HG03460 (cell line): ENCODE data around the gene RSKR.
A peak's percentile ranks its signal among the peaks of the same experiment; 100 is the strongest.
"Not testable (repeated sequence)": the region's sequence is repeated elsewhere in the genome, so short reads cannot be mapped to it uniquely, and the experiment has no call there.

Experiments
- ATAC-seq: cut with Tn5 transposase; IDR thresholded peaks from one replicate; pipeline ENCODE4 v1.9.1; 2021; ENCODE audit not compliant: unreplicated experiment

Gene RSKR

DNA sequence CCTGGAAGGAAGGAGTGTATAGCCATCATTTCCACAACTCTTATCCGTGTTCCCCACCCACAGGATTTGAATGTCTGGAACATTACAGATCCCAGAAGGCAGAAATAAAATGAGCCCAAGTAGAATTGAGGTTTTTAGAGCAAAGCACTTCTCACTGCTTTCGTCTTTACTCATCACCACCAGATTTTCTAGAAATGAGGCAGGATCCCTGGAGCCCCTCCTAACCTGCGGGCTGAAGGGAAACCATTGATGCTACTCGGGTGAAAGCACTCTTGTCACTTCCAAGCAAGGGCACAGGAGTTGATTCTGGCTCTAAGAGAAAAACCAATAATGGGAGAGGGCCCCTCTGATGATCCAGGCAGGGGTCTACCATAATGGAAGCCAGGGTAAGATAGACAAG is 34.5 kb downstream of the RSKR start:
- ATAC-seq = no peak

DNA sequence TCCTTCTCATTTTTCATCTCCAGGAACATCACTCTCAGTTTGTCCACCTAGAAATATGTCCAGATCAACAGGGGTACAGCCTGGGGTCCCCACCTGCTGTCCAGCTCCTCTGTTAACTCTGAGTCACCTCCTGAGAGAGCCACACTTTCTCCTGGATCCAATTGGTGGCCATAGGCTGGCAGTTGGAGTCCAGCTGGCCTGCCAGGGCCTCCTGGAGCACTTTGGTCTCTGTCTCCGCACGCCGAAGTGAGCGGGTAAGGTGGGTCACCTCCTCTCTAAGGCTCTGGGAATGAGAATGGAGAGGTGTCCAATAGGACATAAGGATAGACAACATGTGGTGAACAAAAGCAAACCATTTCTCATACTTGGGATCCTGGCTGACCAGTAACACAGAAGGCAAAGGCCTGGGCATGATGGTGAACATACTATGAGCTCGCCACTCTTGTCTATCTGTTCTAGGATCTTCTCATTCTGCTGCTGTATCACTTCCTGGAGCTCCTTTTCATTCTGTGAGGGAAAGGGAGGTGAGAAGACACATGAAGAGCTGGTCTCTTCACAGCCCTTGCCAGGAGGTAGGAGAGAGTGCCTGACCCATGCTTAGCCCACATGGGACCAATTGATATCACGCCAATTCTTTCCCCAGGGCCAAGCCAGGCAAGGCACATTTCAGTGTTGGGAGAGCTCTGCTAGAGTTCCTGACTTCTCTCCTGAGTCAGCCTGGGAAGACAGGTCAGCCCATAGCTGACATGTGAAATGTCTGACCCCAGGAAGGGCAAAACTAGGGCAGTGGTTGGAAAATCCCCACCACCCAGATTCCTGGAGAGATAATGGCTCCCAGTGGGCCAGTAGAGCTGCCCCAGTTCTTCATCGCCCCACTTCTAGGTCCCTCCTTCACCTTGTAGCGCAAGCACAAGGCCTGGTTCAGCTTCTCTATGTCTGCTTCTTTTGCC is 35.5 kb downstream of the RSKR start:
- no peak for ATAC-seq

DNA sequence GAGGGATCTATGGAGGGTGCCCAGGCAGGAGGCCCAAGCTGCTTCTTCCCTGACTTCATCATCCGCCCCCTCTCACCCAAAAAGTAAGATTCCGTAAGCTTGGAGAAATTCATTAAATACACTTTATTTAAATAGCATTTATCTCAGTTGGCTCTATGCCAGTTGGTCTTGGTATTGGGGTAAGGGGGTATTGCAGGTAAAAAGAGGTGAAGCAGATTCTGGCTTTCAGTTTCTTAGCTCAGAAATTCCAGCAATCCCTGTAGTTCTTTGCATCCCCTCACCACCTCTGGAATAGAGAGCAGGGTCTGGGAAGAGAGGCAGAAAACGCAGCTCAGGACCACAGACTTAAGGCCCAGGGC is 36.5 kb downstream of the RSKR start:
- ATAC-seq = no peak

DNA sequence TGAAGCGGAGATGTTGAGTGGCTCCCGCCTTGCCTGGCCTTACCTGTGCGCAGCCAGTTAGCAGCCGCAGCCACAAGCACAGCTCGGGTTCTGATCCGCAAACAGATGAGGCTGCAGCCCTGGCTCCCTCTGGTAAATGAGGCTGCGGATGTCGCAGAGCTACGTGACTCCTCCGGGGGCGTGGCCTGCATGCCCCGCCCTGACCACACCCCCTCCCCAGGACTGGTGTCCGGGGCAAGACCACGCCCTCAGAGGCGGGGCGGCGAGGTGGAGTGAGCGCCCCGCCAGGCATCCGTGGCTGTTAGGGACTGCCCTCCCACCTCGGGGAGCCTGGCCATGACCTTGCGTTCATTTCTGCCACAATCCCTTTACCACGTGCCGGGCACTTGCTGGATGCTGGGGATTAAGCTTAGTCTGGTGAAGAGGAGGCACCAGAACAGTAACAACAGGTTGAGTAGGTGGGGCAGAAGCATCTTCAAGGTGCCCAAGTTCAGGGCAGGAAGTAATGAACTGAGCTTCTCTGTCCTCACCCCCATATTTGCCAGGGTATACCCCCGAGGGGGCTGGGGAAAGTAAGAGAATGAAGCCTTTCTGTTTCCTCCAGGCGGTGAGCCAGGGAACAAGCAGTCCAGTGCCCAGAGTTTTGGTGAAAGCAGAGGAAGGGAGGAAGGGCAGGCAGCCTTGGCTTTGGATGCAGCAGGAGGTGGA is 37.1 kb downstream of the RSKR start, which contains the start of gene ALDOC:
Gene ALDOC (minus strand): TSS at position 138 of the 708 bp plus-strand sequence. CDS start 1,363 bp downstream, outside the sequence.
- ATAC-seq = peak; percentile 80

DNA sequence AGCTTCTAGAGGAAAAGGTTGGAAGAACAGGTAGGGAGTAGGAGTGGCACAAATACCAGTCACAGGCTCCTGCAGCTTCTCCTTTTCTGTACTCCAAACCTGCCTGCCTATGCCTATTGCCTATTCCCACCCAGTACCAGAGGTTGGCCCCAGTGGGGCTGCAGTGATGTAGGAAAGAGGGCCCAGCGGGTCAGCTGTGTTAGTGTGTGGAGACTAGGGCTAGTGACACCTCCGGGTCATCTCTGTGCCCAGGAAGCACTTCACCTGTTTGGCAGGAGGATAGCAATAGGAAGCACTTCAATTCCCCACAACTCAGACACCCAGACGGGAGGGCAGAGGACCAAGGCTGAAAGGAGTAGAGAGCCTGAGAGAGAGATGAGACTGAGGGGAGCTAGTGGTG is 38.0 kb downstream of the RSKR start:
- not testable (repeated sequence) for ATAC-seq

DNA sequence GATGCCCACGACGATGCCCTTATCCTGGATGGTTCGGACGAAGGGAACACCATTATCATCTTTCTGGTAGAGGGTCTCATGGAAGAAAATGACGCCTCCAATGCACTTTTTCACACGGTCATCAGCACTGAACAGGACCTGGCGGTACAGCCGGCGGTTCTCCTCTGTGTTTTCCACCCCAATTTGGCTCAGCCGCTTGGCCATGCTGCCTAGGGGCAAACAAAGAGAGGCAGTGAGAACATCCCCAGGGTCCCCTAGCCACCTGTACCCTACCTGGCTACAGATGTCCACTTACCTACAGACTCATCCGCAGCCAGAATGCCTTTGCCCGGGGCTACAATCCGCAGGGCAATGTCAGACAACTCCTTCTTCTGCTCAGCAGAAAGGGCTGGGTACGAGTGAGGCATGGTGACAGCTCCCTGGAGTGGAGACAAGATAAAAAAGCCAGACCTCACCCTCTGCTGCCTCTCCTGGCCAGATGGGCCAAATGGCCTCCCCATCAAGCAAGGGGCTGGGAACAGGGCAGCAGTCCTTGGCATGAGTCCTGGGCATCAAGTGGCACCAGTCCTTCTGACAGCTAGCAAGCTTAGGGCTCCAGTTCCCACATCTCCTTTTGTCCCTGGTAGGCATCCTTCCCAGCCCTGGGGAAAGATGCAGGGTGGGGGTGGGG is 38.7 kb downstream of the RSKR start:
- no peak for ATAC-seq

DNA sequence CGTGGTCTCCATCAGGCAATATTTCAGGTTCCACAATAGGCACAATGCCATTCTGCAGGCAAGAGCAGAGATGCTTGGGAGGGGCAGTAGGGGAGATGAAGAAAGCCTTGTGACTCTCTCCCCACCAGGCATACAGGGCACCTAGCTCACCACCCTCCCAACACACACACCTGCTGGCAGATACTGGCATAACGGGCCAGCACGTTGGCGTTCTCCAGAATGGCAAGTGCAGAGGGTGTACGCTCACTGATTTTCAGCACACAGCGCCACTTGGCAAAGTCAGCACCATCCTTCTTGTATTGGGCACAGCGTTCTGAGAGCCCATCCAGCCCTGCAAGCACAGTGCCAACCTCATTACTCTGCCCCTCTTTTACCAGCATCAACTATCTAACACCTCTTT is 39.5 kb downstream of the RSKR start:
- no peak for ATAC-seq

DNA sequence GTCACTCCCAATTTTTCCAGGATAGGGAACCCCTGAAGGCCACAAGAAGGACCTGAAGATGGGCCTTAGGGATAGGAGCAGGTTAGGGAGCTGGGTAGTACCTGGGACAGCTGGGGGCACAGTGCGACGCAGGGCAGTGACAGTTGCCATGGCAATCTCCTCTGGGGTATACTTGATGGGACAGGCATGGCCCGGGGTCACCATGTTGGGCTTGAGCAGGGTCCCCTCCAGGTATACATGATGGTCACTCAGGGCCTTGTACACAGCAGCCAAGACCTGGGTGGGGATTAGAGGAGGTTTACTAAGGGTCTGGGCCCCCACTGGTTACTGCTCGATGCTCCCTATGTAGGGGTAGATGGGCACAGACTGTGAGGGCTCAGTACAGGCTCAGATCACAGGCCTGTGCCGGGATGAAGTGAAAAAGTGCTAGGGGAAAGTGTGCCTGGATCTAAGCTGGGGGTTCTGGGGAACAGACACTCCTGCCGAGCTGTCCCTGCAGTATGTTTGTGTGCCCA is 40.0 kb downstream of the RSKR start:
- no peak for ATAC-seq

DNA sequence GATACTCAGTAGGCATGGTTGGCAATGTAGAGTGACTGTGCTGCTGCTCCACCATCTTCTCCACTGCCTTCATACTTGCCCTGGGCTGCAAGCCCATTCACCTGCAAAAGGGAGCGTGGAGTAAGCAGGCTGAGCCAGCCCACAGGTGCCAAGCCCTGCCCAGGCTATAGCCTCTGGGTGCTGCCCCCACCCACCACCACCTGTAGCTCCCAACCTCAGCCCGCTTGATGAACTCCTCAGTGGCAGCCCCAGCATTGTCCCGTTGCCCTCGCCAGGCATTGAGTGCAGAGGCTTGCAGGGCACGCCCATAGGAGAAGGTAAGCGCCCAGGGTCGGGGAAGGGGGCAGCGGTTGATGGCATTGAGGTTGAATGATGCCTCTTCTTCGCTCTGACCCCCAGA is 40.5 kb downstream of the RSKR start:
- no peak for ATAC-seq

DNA sequence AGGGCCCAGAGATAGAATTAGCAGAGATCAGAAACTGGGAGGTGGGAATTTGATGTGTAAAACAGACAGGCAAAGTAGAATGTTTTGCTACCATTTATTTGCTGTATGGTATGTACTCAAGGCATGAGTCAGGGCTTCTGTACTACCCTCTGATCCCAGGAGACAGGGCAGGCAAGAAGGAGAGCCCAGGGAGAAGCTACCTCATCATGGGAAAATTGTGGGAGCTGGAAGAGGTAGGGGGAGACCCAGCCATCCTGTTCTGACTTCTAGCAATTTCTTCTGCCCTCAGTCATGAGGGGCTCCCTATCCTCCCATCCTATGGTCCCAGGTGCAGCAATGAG is 41.0 kb downstream of the RSKR start:
- ATAC-seq = no peak

DNA sequence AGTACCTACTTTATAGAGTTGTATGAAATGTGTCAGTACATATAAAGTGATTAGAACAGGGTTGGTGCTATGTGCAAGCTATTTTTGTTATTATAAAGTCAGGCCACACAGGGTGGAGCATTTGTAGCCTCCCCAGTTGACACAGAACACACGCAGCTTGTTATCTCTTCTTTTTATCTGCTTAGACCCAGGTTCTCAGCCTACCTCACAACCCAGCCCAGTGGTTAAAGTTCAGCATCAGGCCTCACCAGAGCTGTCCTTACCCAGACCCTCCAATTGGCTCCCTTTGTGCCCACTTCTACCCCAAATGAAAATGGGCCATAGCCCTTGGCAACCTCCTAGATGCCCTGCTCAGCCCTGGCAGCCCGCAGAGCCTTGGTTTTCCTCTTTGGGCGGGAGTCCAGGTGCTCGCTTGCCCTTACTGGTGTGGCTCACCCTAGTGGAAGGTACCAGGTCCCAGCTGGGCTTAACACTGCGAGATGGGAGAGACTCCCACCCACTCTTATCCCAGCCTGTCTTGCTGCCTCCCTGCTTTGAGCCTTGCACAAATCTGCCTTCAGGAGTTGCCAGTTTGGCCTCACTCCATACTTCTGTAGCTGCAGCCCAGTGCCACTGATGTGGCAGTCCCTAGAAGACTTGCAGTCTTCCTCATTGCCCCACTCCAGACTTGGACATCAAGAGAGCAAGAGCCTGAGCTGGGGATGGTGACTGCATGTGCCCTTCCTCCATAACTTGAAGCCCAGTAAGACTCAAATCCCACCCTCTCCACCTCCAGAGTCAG is 41.5 kb downstream of the RSKR start:
- no peak for ATAC-seq

DNA sequence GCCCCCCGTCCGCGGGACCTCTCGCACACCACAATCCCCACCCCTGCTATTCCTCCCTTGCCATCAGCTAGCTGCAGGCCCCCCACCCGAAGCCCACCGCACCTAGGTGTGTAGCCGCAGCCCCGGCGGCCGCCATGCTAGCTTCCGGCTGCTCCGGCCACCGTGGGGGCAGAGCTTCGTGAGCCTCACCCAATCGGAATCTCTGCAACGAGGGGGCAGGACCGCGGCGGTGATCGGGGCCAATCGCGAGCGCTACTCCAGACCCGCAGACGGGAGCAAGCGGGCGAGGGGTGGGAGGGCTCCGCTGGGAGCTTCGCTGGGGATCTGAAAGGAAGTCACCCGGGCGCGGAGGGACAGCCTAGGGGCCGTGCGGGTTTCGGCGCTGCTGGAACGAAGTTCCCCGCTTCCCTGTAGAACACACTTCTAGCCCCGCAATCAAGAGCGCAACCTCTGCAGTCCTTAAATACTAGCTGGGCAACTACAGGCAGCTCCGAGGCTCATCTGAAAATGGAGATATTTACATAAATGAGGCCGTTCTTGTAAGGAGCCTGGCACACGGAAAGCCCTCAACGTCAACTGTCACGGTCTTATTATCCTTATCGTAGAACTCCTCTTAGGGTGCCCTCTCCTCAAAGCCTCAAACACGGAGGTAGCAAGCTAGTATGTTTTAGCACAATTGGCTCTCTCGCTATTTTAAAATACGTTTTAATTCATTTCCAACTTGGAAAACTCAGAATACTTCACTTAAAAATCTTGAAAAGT is 42.4 kb downstream of the RSKR start, which contains the start of gene PIGS:
Gene PIGS (minus strand): TSS at position 164 of the 762 bp plus-strand sequence. CDS start 28 bp downstream, at position 136.
- ATAC-seq = peak; percentile 88

DNA sequence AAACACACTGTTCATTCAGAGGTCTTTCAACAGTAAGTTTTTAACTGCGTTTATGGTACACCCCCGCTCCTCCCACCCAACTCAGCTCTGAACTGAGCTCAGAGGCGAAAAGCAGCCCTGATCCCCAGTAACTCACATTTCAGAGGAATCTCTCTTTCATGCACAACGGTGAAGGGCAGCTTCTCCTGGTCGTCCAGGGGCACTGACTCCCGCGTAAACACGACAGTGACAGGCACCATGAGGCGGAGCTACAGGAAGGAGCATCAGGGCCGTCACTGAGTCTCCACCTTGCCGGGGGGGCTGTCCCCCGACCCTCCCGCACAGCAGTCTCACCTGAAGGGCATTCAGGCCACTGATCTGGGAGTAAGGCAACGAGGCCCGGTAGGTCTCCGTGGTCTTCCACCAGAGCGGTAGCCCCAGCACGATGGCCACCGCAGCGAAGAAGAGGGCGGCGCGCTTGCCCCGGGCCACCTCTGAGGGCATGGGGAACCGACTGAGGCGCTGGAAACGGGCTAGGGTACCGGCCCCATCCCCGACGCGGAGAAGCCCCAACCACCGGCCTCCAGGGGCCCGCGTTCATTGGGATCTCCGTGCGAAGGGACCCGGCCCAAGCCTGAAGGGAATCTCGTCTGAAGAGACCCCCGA is 43.1 kb downstream of the RSKR start:
- ATAC-seq = peak; percentile 28

DNA sequence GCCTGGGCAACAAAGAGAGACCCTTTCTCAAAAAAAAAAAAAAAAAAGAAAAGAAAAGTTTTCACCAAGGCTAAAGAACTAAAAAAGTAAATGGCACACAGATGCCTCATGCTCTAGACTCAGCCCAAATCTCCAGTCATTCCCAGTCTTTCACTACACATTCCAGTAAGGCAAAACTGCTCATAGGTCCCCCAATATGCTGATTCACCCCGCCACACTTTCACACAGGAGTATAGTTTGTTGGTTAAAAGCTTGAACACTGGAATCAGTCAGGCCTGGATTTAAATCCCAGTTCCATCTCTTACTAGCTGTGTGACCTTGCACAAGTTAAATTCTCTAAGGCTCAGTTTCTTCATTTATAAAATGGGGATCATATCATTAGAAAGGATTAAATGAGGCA is 44.5 kb downstream of the RSKR start:
- no peak for ATAC-seq

DNA sequence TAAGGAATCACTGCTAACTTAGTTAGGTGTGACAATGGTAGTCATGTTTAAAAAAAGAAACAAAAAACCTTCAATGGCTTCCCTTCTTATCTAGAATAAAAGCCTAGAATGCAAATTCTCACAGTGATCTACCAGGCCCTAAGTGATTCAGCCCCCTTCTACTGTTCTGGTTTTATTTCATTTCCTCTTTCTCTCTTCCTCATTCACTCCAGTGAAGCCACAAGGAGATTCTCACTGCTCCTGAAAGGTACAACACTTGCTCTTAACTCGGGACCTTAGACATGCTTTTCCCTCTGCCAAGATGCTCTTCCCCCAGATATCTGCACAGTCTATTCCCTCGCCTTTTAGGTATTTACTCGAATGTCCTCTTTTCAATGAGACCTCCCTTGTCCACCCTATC is 46.4 kb downstream of the RSKR start:
- no peak for ATAC-seq

DNA sequence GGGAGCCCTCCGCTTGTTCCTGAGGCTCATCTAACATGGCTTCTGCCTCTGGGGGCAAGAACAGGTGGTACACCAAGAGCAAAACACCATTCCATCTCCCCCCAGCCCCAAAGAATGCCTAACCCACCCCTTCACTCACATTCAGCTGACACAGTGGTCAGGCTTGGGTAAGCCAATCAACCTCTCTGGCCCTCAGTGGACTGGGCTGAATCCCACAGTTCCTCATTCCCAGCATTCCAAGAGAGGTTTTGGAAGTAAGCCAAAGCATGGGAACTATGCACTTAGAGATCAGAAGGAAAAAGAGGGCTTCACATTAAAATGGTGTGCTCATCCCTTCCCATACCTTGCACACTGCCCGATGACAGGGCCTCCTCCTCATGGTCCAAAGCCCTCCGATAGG is 50.5 kb downstream of the RSKR start:
- ATAC-seq = no peak
